ENCODE measurements around the gene EP400. TPM values are rescaled to one million over a fixed set of nuclear protein-coding genes. Genes with fewer than 3 reads are reported as not detected.
A peak's percentile ranks its signal among the peaks of the same experiment; 100 is the strongest.

Gene EP400
- total and polyA plus RNA-seq, 2 of the 13 experiments (the other 11 are each of a cell fraction or from before 2014, with no cell fraction given): 4.9 to 5.0 TPM

DNA sequence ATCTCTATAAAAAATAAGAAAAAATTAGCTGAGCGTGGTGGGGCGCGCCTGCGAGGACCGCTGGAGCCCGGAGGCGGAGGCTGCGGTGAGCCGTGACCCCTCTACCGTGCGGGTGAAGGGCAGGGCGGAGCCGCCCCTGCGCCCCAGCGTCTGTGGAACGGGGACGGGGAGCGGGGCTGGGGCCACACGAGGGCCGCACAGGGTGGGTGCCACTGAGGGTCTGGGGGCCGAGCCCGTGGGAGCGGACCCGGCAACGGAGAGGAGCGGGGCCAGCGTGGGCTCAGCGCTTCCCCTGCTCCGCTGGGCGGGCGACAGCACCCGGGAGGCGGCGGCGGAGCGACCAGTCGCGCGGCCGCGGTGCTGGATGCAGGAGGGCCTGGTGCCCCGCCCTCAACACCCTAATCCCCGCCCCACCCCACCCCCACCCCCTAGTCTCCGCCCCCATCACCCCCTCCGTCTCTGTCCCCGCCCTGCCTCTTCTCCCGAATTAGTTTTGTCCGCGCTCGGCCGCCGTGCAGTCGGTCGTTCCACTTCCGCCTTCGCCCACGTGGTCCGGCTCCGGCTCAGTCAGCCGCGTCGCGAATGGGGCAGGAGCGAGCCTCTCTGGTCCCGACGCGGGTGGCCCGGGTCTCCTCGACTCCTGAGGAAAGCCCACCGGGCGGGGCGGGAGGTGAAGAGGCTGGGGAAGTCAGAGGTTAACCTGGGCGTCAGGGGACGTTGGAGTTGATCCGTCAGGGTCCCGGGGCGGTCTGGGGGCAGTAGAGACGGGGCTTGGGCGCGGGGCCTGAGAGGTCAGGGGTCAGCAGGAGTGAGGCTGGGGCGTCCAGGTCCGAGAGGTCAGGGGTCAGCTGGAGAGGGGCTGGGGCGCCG is 20.8 kb upstream of the EP400 start, which contains the start of gene PUS1 (continued):
- TF ChIP-seq TEF (CRISPR knock-in tag; IDR thresholded peaks at IDR 0.05) (no peak), HMGXB3 (CRISPR knock-in tag; IDR thresholded peaks at IDR 0.05; ENCODE audit: borderline replicate concordance) (no peak), MEIS1 (CRISPR knock-in tag; IDR thresholded peaks at IDR 0.05; ENCODE audit: borderline replicate concordance) (peak; percentile 57; the same call in 1 of the 2 replicates), ZNF446 (CRISPR knock-in tag; IDR thresholded peaks at IDR 0.05) (peak; percentile 20; the same call in 1 of the 2 replicates), RFX3 (CRISPR knock-in tag; IDR thresholded peaks at IDR 0.05) (no peak), XRCC5 (optimal IDR thresholded peaks at IDR 0.05; ENCODE audit: low read length) (no peak), ZNF644 (CRISPR knock-in tag; IDR thresholded peaks at IDR 0.05; ENCODE audit: low read depth) (no peak), ZNF207 (IDR thresholded peaks at IDR 0.05; ENCODE audit: borderline replicate concordance) (no peak), ZNF678 (CRISPR knock-in tag; IDR thresholded peaks at IDR 0.05) (no peak), ZFP62 (CRISPR knock-in tag; IDR thresholded peaks at IDR 0.05) (no peak), ZBTB21 (CRISPR knock-in tag; IDR thresholded peaks at IDR 0.05) (no peak), AHDC1 (CRISPR knock-in tag; IDR thresholded peaks at IDR 0.05; ENCODE audit: borderline replicate concordance) (no peak), CBX1 (IDR thresholded peaks at IDR 0.05; ENCODE audit: low read depth) (peak; percentile 66), NFE2L2 (IDR thresholded peaks at IDR 0.05; ENCODE audit: low read length) (no peak), KLF12 (CRISPR knock-in tag; IDR thresholded peaks at IDR 0.05; ENCODE audit: borderline replicate concordance) (no peak; the same call in 1 of the 2 replicates), ISX (CRISPR knock-in tag; conservative IDR thresholded peaks at IDR 0.05) (no peak)
- TF ChIP-seq, protein P1, sequence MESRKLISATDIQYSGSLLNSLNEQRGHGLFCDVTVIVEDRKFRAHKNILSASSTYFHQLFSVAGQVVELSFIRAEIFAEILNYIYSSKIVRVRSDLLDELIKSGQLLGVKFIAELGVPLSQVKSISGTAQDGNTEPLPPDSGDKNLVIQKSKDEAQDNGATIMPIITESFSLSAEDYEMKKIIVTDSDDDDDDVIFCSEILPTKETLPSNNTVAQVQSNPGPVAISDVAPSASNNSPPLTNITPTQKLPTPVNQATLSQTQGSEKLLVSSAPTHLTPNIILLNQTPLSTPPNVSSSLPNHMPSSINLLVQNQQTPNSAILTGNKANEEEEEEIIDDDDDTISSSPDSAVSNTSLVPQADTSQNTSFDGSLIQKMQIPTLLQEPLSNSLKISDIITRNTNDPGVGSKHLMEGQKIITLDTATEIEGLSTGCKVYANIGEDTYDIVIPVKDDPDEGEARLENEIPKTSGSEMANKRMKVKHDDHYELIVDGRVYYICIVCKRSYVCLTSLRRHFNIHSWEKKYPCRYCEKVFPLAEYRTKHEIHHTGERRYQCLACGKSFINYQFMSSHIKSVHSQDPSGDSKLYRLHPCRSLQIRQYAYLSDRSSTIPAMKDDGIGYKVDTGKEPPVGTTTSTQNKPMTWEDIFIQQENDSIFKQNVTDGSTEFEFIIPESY (CRISPR knock-in tag; IDR thresholded peaks at IDR 0.05): no peak
